Measurements from ENCODE around the gene BUD23.

BUD23 gene

GRCh38 chr7:73742753-73743641, 59.6 kb downstream of the BUD23 start:
- Histone ChIP-seq H3K4me1 (ENCODE audit: control insufficient read depth, insufficient read depth, low read length) (peaks cover 6% of the 10 kb centered on the region), H3K9ac (ENCODE audit: low read length) (no peak overlapping the region), H3K36me3 (ENCODE audit: control insufficient read depth, insufficient read depth, low read length) (no peaks in the 10 kb centered on the region), H3K4me3 (ENCODE audit: low read length) (no peak overlapping the region), H3K27me3 (ENCODE audit: control insufficient read depth, insufficient read depth, low read length) (no peaks in the 10 kb centered on the region), H3K27ac (ENCODE audit: low read depth, low read length) (no peak overlapping the region)

- Histone ChIP-seq H3K36me3 (ENCODE audit: control insufficient read depth, insufficient read depth, low read length) (no peaks in the 10 kb centered on the region), H3K9ac (ENCODE audit: low read length) (no peak overlapping the region), H3K27ac (ENCODE audit: low read depth, low read length) (peak overlapping the region; percentile 30), H3K4me3 (ENCODE audit: low read length) (no peak overlapping the region), H3K4me1 (ENCODE audit: control insufficient read depth, insufficient read depth, low read length) (peaks cover 6% of the 10 kb centered on the region), H3K27me3 (ENCODE audit: control insufficient read depth, insufficient read depth, low read length) (no peaks in the 10 kb centered on the region)
These were observed 63.0 kb downstream of the BUD23 start for GRCh38 chr7:73746378-73746777.

Measured in rectal smooth muscle tissue (tissue), 1 donor.